ENCODE measurements around the gene AJM1.

AJM1 gene

DNA sequence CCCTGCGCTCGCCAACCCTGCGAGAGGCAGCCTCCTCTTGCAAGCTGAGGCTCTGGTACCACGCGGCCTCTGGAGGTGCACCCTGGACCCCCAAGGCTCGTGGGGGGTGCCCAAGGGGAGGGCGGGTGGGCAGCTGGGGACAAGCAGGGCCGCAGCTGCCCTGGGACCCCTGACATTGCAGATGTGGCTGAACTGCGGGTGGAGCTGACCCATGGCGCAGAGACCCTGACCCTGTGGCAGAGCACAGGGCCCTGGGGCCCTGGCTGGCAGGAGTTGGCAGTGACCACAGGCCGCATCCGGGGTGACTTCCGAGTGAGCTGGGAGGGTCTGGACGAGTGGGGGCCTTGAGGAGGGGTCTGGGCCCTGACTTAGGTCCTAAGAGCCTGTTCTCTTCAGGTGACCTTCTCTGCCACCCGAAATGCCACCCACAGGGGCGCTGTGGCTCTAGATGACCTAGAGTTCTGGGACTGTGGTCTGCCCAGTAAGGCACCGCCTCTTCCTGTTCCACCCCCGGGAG is 11.4 kb downstream of the AJM1 start:
- in situ Hi-C loops (cut with HindIII; ENCODE audit: low sequenced_read_pairs) = no loop called here

DNA sequence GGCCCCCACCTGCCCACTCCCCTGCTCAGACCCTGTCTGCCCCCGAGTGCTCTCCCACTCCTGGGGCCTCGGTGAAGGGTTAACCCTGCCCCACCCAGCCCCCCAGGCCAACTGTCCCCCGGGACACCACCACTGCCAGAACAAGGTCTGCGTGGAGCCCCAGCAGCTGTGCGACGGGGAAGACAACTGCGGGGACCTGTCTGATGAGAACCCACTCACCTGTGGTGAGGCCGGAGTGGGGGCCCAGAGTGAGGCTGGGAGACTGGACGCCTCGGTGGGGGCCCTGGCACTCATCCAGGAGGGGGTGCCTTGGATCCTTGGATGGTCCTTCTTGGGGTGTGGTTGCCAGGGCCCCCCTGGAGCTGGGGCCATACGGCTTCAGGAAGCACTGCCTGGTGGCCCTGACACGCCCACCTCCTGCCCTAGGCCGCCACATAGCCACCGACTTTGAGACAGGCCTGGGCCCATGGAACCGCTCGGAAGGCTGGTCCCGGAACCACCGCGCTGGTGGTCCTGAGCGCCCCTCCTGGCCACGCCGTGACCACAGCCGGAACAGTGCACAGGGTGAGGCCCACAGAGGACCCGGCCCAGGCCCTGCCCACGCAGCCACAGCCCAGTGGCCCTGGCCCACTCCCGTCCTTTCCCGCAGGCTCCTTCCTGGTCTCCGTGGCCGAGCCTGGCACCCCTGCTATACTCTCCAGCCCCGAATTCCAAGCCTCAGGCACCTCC is 12.0 kb downstream of the AJM1 start:
- in situ Hi-C loops (cut with HindIII; ENCODE audit: low sequenced_read_pairs) = no loop called here

DNA sequence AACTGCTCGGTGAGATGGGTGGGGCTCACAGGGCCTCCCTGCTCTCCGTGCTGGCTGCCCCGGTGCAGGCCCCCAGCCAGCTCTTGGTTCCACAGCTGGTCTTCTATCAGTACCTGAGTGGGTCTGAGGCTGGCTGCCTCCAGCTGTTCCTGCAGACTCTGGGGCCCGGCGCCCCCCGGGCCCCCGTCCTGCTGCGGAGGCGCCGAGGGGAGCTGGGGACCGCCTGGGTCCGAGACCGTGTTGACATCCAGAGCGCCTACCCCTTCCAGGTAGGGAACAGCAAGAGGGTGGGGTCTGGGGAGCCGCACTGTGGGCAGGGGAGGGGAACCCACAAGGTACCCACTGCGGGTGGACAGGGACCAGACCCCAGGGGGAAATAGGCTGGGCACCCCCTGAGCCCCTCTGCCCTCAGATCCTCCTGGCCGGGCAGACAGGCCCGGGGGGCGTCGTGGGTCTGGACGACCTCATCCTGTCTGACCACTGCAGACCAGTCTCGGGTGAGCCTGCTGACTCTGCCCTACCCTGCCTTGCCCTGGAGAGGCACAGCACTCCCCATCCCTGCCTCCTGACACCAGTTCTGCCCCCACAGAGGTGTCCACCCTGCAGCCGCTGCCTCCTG is 12.7 kb downstream of the AJM1 start:
- in situ Hi-C loops (cut with HindIII; ENCODE audit: low sequenced_read_pairs) = no loop called here

- in situ Hi-C loops (cut with HindIII; ENCODE audit: low sequenced_read_pairs) = no loop called here
Observed at GRCh38 chr9:136855461-136856078, 13.3 kb downstream of the AJM1 start.

GRCh38 chr9:136856079-136856476 is 13.8 kb downstream of the AJM1 start:
- in situ Hi-C loops (cut with HindIII; ENCODE audit: low sequenced_read_pairs) = no loop called here

DNA sequence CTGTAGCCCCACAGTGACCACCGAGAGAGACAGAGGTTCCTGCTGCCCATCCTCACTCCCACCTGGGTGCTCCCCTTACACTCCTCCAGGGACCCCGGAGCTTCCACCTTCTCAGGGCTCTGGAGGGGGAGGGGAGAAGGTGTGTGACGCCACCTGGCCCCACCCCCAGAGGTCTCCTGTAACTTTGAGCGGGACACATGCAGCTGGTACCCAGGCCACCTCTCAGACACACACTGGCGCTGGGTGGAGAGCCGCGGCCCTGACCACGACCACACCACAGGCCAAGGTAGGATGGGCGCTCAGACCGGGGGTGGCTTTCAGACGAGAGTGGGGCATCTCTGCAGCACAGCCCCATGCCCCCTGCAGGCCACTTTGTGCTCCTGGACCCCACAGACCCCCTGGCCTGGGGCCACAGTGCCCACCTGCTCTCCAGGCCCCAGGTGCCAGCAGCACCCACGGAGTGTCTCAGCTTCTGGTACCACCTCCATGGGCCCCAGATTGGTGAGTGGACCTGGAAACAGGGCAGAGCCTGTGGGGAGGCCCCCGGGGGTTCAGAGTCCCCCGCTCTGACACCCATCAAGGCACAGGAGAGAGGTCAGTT is 14.4 kb downstream of the AJM1 start:
- in situ Hi-C loops (cut with HindIII; ENCODE audit: low sequenced_read_pairs) = no loop called here

DNA sequence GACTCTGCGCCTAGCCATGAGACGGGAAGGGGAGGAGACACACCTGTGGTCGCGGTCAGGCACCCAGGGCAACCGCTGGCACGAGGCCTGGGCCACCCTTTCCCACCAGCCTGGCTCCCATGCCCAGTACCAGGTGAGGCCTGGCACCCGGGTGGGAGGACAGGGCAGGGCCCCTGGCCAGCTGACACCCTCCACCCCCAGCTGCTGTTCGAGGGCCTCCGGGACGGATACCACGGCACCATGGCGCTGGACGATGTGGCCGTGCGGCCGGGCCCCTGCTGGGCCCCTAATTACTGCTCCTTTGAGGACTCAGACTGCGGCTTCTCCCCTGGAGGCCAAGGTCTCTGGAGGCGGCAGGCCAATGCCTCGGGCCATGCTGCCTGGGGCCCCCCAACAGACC is 14.9 kb downstream of the AJM1 start:
- in situ Hi-C loops (cut with HindIII; ENCODE audit: low sequenced_read_pairs) = no loop called here

DNA sequence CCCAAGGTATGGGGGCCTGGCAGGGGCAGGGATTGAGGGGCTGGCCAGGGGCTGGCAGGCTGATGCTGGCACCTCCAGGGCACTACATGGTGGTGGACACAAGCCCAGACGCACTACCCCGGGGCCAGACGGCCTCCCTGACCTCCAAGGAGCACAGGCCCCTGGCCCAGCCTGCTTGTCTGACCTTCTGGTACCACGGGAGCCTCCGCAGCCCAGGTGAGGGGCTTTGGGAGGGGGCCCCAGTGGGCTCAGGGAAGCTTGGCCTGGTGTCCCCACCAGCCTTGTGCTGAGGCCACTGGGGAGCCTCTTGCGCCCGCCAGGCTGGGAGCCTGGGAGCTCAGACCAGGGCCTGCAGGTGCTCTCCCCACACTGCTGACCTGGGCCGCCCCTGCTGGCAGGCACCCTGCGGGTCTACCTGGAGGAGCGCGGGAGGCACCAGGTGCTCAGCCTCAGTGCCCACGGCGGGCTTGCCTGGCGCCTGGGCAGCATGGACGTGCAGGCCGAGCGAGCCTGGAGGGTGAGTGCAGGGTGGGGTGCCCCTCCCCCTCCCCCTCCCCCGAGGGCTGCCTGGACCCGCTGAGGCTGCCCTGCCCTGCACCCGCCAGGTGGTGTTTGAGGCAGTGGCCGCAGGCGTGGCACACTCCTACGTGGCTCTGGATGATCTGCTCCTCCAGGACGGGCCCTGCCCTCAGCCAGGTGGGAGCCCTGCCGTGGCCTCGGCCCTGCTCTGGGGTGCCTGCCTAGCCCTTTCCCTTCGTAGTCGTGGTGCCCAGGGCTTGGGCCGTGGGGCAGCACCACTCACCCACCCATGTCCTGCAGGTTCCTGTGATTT is 15.5 kb downstream of the AJM1 start:
- in situ Hi-C loops (cut with HindIII; ENCODE audit: low sequenced_read_pairs) = no loop called here

- in situ Hi-C loops (cut with HindIII; ENCODE audit: low sequenced_read_pairs) = no loop called here
Observed at GRCh38 chr9:136858452-136858843, 16.2 kb downstream of the AJM1 start.

- in situ Hi-C loops (cut with HindIII; ENCODE audit: low sequenced_read_pairs) = no loop called here
Observed at GRCh38 chr9:136858844-136859757, 16.8 kb downstream of the AJM1 start.

GRCh38 chr9:136860529-136860928 is 18.3 kb downstream of the AJM1 start:
- in situ Hi-C loops (cut with HindIII; ENCODE audit: low sequenced_read_pairs) = no loop called here

DNA sequence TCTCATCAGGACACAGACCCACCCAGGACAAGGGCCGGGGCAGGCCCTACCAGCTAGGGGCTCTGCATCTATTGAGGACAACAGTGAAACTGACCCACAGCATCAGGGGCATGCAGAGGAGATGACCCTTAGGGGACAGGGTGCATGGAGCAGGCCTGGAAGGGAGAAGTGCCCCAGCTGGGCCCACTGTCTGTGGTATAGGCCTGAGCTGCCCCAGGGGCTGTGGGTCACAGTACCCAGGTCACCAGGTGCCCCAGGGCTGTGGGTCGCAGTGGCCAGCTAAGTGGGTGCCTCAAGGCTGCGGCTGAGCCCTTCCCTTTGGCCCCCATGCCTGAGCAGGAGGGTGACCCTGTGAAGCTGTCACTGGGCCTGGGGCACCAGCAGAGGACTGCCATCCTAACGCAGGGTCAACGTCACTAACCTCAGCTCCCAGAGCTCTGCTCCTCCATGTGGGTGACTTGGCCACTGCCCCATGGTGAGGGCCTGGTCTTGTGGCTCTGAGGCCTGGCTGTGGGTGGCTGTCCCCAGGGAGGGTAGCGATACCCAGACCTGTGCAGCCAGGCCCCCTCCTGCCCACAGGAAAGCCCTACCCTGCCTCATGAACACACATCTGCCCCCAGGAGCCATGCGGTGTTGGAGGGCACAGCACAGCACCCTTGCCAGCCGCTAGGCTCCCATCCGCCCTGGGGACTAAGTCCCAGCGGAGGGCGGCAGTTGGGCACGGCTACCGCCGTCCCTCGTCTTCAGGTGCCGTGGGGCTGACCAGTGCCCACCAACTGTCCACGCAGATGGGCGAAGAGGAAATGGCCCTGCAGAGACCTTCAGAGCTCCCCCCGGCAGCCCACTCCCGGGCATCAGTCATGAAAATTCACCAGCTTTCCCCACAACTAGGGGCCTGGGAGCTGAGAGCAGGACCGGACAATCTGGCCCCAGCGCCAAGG is 18.9 kb downstream of the AJM1 start:
- in situ Hi-C loops (cut with HindIII; ENCODE audit: low sequenced_read_pairs) = no loop called here

- in situ Hi-C loops (cut with HindIII; ENCODE audit: low sequenced_read_pairs) = no loop called here
Observed at GRCh38 chr9:136861874-136862457, 19.7 kb downstream of the AJM1 start.

DNA sequence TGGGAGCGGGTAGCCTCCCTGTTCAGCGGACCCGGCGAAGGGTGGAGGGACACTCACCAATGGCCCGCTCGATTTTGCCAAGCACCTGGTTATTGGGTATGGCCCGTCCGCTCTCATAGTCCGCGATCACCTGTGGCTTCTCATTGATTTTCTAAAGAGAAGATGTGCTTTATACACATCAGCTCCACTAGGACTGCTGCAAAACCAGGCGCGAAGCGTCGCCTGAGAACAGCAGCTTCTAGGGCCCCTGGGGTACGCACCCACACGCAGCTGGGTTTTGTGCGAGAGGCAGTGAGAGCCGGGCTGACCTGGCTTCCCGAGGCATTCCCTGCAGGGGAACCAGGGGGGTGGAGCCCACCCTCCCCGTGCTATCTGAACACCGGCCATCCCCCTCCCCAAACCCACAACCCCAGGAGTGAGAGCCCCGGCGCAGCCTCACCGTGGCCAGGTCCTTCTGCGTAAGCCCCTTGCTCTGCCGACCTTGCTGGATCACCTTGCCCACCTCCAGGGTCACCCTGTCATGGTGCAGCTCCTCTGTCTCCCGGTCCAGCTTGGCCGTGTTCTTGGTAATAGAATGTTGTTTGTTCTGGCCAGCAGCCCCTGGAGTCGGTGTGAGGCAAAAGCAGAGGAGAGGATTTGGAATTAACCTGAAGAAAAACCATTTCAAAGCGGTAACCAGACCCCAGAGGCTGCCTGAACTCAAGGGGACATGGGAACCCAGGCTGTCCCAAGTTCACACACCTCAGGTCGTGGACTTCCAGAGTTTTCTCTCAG is 20.8 kb downstream of the AJM1 start:
- in situ Hi-C loops (cut with HindIII; ENCODE audit: low sequenced_read_pairs) = no loop called here

GRCh38 chr9:136863623-136864273 is 21.5 kb downstream of the AJM1 start:
- in situ Hi-C loops (cut with HindIII; ENCODE audit: low sequenced_read_pairs) = no loop called here

DNA sequence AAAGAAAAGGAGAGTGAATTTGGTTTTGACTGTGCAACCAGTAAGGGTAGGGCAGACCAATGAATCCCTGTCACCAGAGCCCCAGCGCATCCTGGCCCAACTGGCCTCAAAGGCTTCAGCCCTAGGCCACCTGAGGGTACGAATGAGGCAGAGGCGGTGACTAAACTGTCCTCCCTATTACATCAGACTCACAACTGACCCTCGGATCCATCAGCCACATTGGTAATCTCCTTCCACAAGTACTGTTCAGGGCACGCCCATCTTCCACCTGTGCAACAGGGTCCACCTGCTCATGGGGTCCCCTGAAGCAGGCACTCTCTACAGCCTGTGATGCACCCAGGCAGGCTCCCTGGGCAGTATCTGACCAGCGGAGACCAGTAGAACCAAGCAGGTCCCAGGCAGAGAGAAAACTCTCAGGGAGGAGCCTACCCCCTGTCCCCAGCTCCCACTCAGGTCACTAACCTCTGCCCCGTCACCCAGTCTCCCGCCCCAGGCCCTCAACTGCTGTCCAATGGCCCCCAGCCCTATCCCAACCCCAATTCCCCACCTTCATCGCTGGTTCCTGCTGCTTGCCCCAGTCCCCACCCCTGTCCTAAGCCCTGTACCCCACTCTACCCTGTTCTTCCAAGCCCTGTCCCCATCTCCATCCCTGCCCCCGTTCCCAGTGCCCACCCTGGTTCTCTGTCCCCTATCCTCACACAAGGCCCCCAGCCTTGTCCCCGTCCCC is 22.9 kb downstream of the AJM1 start:
- in situ Hi-C loops (cut with HindIII; ENCODE audit: low sequenced_read_pairs) = no loop called here

GRCh38 chr9:136865768-136866103 is 23.5 kb downstream of the AJM1 start:
- in situ Hi-C loops (cut with HindIII; ENCODE audit: low sequenced_read_pairs) = no loop called here

All from endothelial cell of hepatic sinusoid (primary cell).